ENCODE measurements around the gene FOXO3. TPM values are rescaled to one million over a fixed set of nuclear protein-coding genes. Genes with fewer than 3 reads are reported as not detected.
"Not testable (repeated sequence)": the region's sequence is repeated elsewhere in the genome, so short reads cannot be mapped to it uniquely, and the experiment has no call there.

FOXO3 gene
- total RNA-seq, 1 experiment from 2014 or later: 58.8 TPM

- no peak for DNase-seq (ENCODE audit: low read depth)
Observed at GRCh38 chr6:108658174-108658573, 97.5 kb downstream of the FOXO3 start.

- not testable (repeated sequence) for DNase-seq (ENCODE audit: low read depth)
Observed at GRCh38 chr6:108658785-108659184, 98.1 kb downstream of the FOXO3 start.

GRCh38 chr6:108660251-108660650, 99.5 kb downstream of the FOXO3 start:
- no peak for DNase-seq (ENCODE audit: low read depth)

GRCh38 chr6:108661430-108661829, 100.7 kb downstream of the FOXO3 start:
- peak; percentile 88 for DNase-seq (ENCODE audit: low read depth)

GRCh38 chr6:108661982-108662381, 101.3 kb downstream of the FOXO3 start:
- DNase-seq (ENCODE audit: low read depth): no peak

GRCh38 chr6:108662702-108663101, 102.0 kb downstream of the FOXO3 start:
- DNase-seq (ENCODE audit: low read depth): no peak

- not testable (repeated sequence) for DNase-seq (ENCODE audit: low read depth)
Observed at GRCh38 chr6:108663494-108664064, 102.9 kb downstream of the FOXO3 start.

- DNase-seq (ENCODE audit: low read depth): no peak
Observed at GRCh38 chr6:108665495-108666196, 104.9 kb downstream of the FOXO3 start.

- DNase-seq (ENCODE audit: low read depth): no peak
Observed at GRCh38 chr6:108666656-108667260, 106.0 kb downstream of the FOXO3 start.

GRCh38 chr6:108667993-108668392, 107.3 kb downstream of the FOXO3 start:
- no peak for DNase-seq (ENCODE audit: low read depth)

- DNase-seq (ENCODE audit: low read depth): no peak
Observed at GRCh38 chr6:108669673-108670072, 109.0 kb downstream of the FOXO3 start.

- DNase-seq (ENCODE audit: low read depth): no peak
Observed at GRCh38 chr6:108671175-108671574, 110.5 kb downstream of the FOXO3 start.

- no peak for DNase-seq (ENCODE audit: low read depth)
Observed at GRCh38 chr6:108671790-108672189, 111.1 kb downstream of the FOXO3 start.

GRCh38 chr6:108672641-108673040, 111.9 kb downstream of the FOXO3 start:
- no peak for DNase-seq (ENCODE audit: low read depth)

GRCh38 chr6:108673153-108673552, 112.4 kb downstream of the FOXO3 start:
- no peak for DNase-seq (ENCODE audit: low read depth)

- no peak for DNase-seq (ENCODE audit: low read depth)
Observed at GRCh38 chr6:108673602-108674001, 112.9 kb downstream of the FOXO3 start.

GRCh38 chr6:108675226-108676200, 114.8 kb downstream of the FOXO3 start:
- DNase-seq (ENCODE audit: low read depth): no peak

GRCh38 chr6:108676555-108676954, 115.8 kb downstream of the FOXO3 start:
- no peak for DNase-seq (ENCODE audit: low read depth)

- DNase-seq (ENCODE audit: low read depth): no peak
Observed at GRCh38 chr6:108677357-108677756, 116.6 kb downstream of the FOXO3 start.

- DNase-seq (ENCODE audit: low read depth): no peak
Observed at GRCh38 chr6:108677894-108678293, 117.2 kb downstream of the FOXO3 start.

- DNase-seq (ENCODE audit: low read depth): not testable (repeated sequence)
Observed at GRCh38 chr6:108680314-108680713, 119.6 kb downstream of the FOXO3 start.

GRCh38 chr6:108681721-108682120, 121.0 kb downstream of the FOXO3 start:
- DNase-seq (ENCODE audit: low read depth): not testable (repeated sequence)

All from LHCN-M2 (cell line).